CD1c-positive myeloid dendritic cell (primary cell): Measurements from ENCODE around the gene KRTAP24-1.

ENCODE experiments used
- DNase-seq: peaks from one replicate; pipeline ENCODE4 v3.0.0-alpha.2; 2016; ENCODE audit errors: extremely low spot score

Gene KRTAP24-1

GRCh38 chr21:30282850-30283249 is at the start of gene KRTAP24-1:
Gene KRTAP24-1, minus strand, starts transcription at chr21:30282950. Its CDS starts 18 bp downstream, at chr21:30282932.
- no peak for DNase-seq

DNA sequence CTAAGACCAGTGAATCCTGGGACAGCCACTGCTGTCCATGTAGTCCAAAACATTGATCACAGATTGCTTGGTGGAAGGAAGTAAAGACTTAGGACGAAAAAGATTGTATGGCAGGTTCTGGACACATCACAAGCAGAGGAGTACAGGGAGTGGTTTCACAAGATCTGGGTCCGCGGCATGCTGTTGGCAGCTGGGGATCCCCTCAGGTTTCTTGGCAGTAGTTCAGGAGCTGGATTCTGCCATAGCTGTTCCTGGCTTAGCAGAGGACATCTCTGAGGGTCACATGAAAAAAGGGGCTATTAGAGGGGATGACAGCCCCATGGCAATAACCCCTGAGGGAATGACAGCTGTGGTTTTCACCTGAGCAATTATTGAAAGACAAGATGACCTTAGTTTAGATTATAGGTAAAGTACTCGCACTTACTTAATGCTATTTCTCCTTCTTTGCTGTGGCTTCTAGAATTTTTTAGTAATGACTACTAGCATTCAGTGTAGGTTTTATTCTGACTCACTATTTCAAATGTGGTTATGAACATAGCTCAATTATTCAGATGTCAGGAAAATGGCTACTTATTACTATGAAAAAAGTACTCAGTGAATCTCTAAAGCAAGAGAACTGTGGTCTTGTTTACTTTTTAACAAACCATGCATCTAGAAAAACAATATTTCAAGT is 46.6 kb upstream of the KRTAP24-1 start:
- no peak for DNase-seq

GRCh38 chr21:30326390-30326789 is 43.6 kb upstream of the KRTAP24-1 start:
- no peak for DNase-seq

DNA sequence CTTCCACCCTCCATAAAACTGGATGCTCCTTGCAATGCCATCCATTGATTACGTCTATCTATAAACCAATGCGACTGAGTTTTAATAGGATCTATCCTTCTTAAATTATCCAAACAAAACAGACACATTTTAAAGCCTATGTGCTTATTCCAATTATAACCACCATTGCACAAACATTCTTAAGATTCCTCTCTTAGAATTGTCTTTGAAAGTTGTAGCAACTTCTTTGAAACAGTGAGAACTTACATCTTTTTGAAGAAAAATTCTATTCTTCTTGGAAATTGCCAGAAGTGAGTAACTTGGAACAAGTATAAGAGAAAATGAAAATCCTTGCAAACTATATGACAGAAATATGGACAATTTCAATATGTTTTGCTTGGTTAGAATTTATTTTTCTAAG is 37.5 kb upstream of the KRTAP24-1 start, which contains the start of gene KRTAP26-1:
Gene KRTAP26-1, minus strand, starts transcription at position 101 of the 400 bp plus-strand sequence. CDS start 280 bp downstream, outside the sequence.
- DNase-seq: no peak

GRCh38 chr21:30315701-30316100 is 33.0 kb upstream of the KRTAP24-1 start:
- DNase-seq: no peak

GRCh38 chr21:30306884-30307283 is 24.1 kb upstream of the KRTAP24-1 start:
- DNase-seq: no peak

DNA sequence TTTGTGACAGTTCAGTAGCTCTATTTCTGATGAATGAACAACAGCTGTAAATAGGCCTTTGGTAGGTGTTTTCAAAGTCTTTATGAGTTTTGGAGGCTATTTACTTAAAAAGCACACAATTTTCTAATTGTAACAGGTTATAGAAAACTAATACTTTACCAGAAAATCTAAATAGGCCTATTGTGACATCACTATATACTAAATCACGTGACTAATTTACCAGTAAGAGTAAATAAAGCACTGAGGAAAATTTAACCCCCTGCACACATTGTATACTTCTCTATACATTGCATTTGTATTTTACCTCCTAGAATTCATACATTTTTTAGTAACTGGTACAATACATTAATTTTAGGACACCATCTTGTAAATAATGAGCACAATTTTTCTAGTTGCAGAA is 22.4 kb upstream of the KRTAP24-1 start:
- no peak for DNase-seq

DNA sequence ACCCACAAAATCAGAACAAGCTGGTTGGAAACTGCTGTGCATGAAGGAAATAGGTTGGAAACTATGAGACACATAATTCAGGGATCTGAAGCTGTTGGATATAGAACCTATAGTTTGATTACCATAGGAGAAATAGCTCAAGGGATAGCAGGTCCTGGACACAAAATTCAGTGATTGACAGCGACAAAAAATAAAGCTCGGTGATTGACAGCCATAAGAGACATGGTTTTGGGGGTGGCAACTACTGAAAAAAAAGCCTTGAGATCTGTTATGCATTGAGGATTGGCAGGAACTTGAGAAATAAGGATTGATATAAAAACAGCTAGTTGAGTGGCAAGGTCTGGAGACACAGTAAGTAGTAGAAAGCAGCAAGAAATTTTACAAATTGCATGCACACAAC is 6.5 kb upstream of the KRTAP24-1 start, which contains the start of gene KRTAP25-1:
Gene KRTAP25-1, minus strand, starts transcription at position 300 of the 400 bp plus-strand sequence. Its CDS starts 24 bp downstream, at position 276.
- no peak for DNase-seq

GRCh38 chr21:30271611-30272010 is 11.1 kb downstream of the KRTAP24-1 start:
- no peak for DNase-seq

GRCh38 chr21:30271156-30271555 is 11.6 kb downstream of the KRTAP24-1 start:
- DNase-seq: no peak

- DNase-seq: no peak
Observed at GRCh38 chr21:30269803-30270530, 12.8 kb downstream of the KRTAP24-1 start.

- DNase-seq: no peak
Observed at GRCh38 chr21:30268608-30269197, 14.0 kb downstream of the KRTAP24-1 start.

- DNase-seq: no peak
Observed at GRCh38 chr21:30257773-30258172, 25.0 kb downstream of the KRTAP24-1 start.

GRCh38 chr21:30256100-30256499 is 26.6 kb downstream of the KRTAP24-1 start:
- no peak for DNase-seq

GRCh38 chr21:30255679-30256078 is 27.1 kb downstream of the KRTAP24-1 start:
- no peak for DNase-seq

GRCh38 chr21:30251781-30252180 is 31.0 kb downstream of the KRTAP24-1 start:
- no peak for DNase-seq

DNA sequence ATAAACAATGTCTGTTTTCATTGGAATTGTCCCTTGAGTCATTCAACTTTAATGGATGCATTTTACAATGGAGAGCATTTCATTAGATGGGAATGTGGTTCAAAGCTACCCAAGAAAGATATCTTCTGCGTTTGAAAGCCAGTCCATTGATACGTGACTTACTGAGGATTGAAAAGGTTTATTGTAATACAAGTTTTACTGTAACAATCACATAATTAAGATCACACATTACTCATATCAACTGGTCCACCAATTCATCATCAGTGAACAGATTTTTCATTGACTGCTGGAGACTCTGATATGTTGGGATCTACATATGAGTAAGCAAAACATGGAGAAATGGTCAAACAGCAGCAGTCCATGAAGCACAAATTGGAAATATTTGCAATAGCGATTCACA is 32.8 kb downstream of the KRTAP24-1 start:
- no peak for DNase-seq

DNA sequence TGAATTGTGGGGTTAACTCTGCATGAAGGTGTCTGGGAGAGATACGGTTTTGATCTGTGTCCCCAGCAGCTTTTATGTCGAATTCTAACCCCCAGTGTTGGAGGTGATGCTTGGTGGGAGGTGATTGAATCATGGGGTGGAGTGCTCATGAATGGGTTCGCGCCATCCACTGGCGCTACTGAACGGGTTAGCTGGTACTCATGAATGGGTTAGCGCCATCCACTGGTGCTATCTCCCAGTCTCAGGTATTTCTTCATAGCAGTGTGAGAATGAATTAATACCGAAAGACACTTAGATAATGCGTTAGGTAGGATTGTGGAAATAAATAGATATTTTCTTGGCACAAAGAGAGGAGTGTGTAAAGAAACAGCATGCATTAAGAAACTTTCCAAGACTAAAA is 33.9 kb downstream of the KRTAP24-1 start:
- DNase-seq: no peak

DNA sequence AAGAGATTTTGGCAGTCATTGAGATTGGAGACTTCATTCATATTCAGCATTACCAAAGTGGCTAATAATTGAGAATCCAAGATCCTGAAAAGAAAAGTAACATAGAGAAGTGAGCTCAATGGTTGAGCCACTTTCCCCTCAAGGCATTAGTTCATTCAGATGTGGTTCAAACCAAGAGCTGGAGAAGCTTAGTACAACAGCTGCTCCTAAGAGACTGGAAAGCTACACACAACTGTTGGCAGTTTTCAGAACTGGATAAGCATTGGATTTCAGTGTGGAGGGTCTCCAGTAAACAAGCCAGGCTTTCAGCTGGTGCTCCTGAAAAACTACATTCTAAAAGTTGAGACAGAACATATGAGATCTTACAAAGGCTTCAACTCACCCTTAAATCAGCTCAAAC is 37.7 kb downstream of the KRTAP24-1 start:
- DNase-seq: no peak

DNA sequence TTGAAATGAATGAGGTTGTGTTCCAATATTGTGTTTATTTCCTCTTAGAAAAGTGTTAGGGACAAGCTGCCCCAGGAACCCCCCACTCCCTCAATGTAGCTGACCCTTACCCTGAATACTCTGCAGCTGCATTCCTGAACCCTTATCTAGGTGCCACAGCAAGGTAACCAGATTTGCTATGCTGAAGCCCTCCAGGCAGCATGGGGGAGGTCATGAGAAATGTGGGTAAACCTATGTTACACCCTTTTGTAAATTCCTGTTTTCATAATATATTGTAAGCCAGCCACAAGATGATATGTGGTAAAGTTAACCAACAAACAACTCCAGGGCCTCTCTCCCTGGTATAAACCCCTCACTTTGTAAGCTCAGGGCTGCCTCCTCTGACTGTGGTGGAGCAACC is 39.1 kb downstream of the KRTAP24-1 start:
- no peak for DNase-seq

GRCh38 chr21:30240661-30241060 is 42.1 kb downstream of the KRTAP24-1 start:
- DNase-seq: no peak

DNA sequence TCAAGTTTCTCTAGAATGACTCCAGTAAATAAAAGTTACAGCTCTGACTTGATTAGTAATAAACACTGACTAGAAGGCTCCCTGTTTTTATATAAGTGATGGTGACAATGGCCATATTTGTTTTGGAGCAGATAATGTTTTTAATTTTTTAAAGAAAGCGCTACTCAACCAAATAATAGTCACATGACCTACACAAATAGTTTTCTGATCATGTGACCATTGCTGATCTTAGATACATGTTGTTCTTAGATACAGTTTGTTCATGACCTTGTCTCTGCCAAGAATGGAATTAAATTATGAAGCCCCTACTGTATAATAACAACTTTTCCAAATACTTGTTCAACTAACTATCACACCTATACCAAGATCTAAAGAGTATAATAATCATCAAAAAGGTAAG is 44.6 kb downstream of the KRTAP24-1 start:
- DNase-seq: no peak

GRCh38 chr21:30234643-30235042 is 48.1 kb downstream of the KRTAP24-1 start:
- DNase-seq: no peak
